GM18519 (cell line): Measurements from ENCODE around the gene GABBR2.

Experiments
- ATAC-seq: cut with Tn5 transposase; IDR thresholded peaks from one replicate; pipeline ENCODE4 v1.9.1; 2021; ENCODE audit warnings: mild to moderate bottlenecking, moderate library complexity; ENCODE audit not compliant: unreplicated experiment, low FRiP score

GABBR2 gene

DNA sequence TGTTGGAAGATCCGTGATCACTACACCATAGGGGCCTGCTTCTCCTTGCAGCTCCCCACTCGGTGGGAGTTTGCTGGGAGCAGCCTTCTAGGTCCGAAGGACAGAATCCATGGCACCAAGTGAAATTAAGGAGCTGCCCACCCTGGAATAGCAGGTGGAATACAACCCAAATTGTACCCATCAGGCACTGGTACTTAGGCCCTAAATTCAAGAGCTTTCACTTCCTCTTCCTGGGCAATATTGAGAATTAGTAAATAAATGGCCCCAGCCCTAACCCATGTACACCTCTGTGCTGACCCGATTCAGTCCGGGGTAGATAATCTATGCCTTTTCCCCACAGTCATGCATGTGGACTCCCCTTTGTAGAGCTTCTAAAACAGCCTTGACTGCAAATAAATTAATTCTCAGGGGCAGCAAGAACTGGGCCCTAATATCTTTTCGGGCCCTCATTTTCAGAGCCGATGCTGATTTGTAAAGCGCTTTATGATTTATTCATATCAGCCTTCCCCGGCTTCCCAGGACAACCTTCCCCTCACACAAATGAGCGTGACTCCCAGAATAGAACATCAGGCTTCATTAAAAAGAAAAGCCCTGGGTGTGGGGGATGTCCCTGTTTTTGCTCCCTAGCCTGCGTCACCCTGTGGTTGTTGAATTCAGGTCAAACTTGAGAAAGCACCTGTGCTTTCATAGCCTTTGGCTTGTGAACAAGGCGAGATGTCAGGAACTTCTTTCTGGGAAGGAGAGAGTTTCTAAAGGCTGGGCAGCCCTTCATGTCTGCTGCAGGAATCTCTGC is 327.2 kb downstream of the GABBR2 start:
- no peak for ATAC-seq

- no peak for ATAC-seq
Observed at GRCh38 chr9:98380065-98380681, 328.6 kb downstream of the GABBR2 start.

GRCh38 chr9:98379572-98379971 is 329.2 kb downstream of the GABBR2 start:
- ATAC-seq = no peak

GRCh38 chr9:98378794-98379193 is 329.9 kb downstream of the GABBR2 start:
- no peak for ATAC-seq

DNA sequence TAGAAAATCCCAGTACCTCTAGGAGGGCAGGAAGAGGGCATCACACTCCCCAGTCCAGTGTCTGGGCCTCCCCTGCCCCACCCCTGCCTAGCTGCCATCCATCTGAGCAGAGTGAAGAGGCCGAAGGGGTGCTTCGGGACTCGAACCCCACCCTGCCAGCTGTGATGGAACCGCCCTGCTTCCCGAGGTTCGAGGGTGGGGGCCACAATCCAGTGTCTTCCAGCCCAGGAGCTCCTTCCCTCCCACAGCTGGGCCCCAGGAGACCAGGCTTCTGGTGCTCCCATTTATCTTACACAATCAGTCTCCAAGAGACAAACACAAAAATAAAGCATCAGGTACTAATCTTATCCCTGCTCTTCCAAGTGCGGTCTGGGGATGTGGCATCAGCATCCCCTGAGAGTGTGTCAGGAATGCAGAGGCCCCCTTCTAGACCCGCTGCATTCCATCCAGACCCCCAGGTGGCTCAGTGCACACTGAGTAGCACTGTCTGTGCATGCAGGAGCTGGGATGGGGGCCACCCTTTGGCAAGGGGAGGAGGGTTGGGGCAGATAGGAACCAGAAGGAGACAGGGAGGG is 330.4 kb downstream of the GABBR2 start:
- no peak for ATAC-seq

DNA sequence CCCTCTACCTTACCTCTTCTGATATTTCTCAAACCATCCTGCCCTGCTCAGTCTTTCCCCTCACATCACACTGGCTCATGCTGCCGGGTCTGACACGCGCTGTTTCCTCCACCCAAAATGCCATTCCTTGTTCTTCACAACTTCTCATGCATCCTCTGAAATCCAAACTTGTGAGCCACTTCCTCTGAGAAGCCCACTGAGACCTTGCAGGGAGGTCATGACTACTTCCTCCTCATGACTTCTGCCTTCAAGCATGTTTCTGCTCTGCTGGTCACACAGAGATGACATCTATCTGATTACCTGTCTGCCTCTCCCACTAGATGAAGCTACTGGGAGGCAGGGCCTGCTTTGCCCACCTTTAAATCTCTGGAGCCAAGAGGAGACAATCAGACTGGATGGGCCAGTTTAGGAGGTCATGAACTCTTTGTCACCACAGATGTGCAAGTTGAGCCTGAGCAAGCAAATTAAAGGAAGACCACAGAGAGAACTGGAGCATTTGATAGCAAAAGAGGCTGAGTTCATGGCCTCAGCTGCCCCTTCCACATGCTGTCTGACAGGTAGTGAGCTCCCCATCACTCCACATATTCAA is 333.5 kb downstream of the GABBR2 start:
- no peak for ATAC-seq

GRCh38 chr9:98374385-98375051 is 334.2 kb downstream of the GABBR2 start:
- no peak for ATAC-seq

GRCh38 chr9:98373609-98374008 is 335.1 kb downstream of the GABBR2 start:
- ATAC-seq = no peak

DNA sequence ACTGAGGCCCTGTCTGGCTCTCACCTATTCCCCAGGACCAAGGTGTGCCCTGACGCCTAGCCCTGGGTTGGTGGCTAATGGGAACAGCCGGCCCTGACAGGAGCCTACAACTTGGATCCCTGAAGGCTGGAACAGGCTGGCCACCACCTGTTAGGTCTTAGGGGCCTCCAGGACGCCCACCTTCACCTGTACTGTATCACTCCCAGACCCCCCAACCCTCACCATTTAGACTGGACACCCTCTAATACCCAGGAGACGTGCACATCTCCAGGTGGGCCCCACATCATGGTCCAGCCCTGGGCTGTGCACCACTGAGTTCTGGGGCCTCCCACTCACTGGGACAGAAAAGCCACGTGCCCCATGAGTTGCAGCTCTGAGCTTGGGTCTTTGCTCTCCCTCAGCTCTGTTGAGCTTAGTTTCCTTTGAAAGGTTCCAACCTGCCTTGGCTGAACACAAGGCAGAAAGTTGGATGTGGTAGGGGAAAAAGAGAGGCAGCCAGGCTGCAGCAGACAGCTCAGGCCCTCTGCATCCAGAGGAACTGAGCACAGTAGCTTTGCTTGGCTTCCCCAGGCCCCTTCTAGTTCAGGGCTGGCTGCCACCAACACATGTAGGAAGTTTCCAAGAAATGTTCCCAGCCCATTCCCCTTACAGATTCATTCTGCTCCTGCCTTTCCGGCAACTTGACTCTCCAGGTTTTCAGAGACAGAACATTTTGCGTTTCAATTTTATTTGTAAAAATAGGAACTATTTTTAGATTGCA is 336.5 kb downstream of the GABBR2 start:
- no peak for ATAC-seq

DNA sequence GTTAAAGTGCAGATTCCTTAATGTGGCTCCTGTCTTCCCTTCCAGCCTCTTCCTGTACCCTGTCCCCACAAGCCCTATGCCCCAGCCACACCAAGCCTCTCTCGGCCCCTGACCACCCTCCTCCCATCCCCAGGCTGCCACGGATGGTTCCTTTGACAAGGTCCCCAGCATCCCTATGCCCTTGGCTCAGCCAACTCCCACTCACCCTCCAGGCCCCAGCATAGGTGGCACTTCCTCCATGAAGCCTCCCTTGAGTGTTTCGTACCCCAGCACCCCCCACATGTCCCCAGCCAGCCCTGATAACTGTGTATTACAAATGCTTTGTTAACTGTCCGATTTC is 337.8 kb downstream of the GABBR2 start:
- no peak for ATAC-seq

- no peak for ATAC-seq
Observed at GRCh38 chr9:98370300-98370975, 338.3 kb downstream of the GABBR2 start.

DNA sequence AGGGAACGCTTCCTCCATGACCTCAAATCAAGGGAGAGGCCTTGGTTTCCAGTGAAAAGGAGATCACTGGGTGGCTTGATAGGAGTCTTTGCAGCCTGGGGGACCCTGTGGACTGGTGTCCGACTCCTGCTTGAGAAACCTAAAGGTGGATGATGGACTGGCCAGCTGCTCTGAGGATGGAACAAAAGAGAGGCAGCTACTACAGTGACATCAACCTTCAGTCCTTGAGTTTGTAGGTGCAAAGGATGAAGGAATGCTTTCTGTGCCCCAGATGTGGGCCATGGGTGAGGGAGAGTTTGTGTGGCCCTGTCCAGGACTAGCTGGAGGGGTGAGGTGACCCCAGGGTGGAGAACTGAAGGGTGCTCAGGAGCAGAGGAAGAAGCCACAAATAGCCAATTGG is 338.8 kb downstream of the GABBR2 start:
- ATAC-seq = no peak

- no peak for ATAC-seq
Observed at GRCh38 chr9:98369471-98369870, 339.3 kb downstream of the GABBR2 start.

DNA sequence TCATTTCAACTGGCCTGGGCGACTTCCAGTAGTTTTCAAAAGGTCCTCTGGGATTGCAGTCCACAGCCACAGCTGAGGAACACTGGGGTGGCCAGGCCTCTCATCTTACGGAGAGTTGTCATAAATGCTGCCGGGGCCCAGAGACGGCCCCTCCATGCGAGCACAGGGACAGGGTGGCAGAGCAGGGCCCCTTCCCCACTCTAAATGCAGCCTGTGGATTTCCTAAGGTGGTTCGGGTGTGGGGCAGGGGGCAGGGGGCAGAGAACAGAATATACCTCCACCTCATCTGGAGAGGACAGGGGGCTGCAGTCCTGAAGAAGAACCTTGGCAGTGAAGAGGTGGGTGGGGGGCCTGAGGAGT is 339.7 kb downstream of the GABBR2 start:
- ATAC-seq = no peak

GRCh38 chr9:98368366-98369065 is 340.2 kb downstream of the GABBR2 start:
- ATAC-seq = no peak

DNA sequence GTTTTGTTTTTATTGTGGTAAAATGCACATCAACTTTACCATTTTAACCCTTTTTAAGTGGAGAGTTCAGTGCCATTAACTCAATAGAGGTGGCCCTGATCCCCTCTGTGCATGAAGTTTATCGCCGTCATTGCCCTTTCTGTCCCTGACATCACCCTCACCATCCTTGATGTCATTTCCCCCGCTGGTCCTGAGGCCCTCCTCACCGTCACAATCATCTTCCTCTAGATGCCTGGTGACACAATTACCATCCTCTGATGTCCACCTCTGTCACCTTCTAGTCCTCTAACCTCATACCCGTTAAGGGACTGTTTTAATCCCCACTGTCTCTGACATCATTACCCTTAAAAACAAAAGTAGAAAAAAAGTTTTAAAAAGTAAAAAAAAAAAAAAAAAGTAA is 340.8 kb downstream of the GABBR2 start:
- no peak for ATAC-seq

DNA sequence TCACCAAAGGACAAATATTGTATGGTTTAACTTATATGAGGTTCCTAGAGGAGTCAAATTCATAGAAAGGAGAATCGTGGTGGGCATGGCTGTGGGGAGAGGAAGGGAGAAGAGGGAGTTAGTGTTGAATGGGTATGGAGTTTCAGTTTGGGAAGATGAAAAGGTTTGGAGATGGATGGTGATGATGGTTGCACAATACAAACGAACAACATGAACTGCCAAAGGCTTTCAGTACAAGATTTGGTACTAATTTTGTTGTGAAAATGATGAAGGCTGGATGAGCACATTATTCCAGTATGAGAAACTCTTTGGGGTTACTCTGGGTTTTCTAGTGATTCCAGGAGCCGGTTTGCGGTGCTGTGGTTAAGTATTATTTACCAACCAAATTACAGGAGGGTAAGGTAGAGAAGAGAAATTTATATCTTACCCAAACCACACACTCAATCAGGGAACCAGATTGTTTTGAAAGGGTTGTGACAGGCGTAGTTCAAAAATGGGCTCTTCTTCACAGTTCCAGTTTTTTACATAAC is 341.3 kb downstream of the GABBR2 start:
- ATAC-seq = no peak

- ATAC-seq = no peak
Observed at GRCh38 chr9:98365781-98366180, 343.0 kb downstream of the GABBR2 start.

GRCh38 chr9:98365227-98365669 is 343.5 kb downstream of the GABBR2 start:
- no peak for ATAC-seq
